MCF 10A (cell line): ENCODE results near the gene SYNE1. TPM values are rescaled to one million over a fixed set of nuclear protein-coding genes. Genes with fewer than 3 reads are reported as not detected.

ENCODE experiments used
- BruUV-seq: library from RNA; stranded (reverse); fragments of 400-500 nt; replicated peaks from 2 replicates; lab custom pipeline; 2021; lab: Mats Ljungman, UMichigan
- CTCF ChIA-PET: fragments of 300-600 bp; sonication (Branson Sonifier 250); formaldehyde crosslinking; extraction: SDS; loops from one replicate; lab custom pipeline; 2021; ENCODE audit warnings: antibody characterized with exemption, inconsistent platforms; lab: Yijun Ruan, JAX
- POLR2A ChIA-PET: fragments of 300-600, 350-650 bp; sonication (Branson Sonifier 250); formaldehyde crosslinking; extraction: SDS; loops from one replicate; lab custom pipeline; 2020; ENCODE audit warnings: antibody characterized with exemption, inconsistent platforms; lab: Yijun Ruan, JAX
- DNase-seq: peaks from one replicate; pipeline ENCODE4 v3.0.0-alpha.2; 2018; ENCODE audit not compliant: unreplicated experiment
- H3K27ac Mint-ChIP-seq: one replicate; pipeline ENCODE4 v1.8.0; 2022; ENCODE audit warnings: mild to moderate bottlenecking, low read depth, mixed read lengths; ENCODE audit not compliant: unreplicated experiment
- H3K27me3 Mint-ChIP-seq: one replicate; pipeline ENCODE4 v1.8.0; 2022; ENCODE audit warnings: mixed read lengths; ENCODE audit not compliant: insufficient read depth, unreplicated experiment
- H3K36me3 Mint-ChIP-seq: one replicate; pipeline ENCODE4 v1.8.0; 2022; ENCODE audit warnings: mild to moderate bottlenecking, moderate library complexity, mixed read lengths; ENCODE audit not compliant: insufficient read depth, unreplicated experiment
- H3K4me1 Mint-ChIP-seq: one replicate; pipeline ENCODE4 v1.8.0; 2022; ENCODE audit warnings: mixed read lengths; ENCODE audit not compliant: insufficient read depth, unreplicated experiment
- H3K4me3 Mint-ChIP-seq: one replicate; pipeline ENCODE4 v1.8.0; 2022; ENCODE audit warnings: mild to moderate bottlenecking, moderate library complexity, mixed read lengths; ENCODE audit not compliant: unreplicated experiment
- H3K9me3 Mint-ChIP-seq: one replicate; pipeline ENCODE4 v1.8.0; 2022; ENCODE audit warnings: mixed read lengths; ENCODE audit not compliant: unreplicated experiment
- CTCF ChIP-seq: fragments of 200-600 bp; IDR thresholded peaks from one replicate; pipeline ENCODE4 v1.8.0; 2022; ENCODE audit warnings: antibody characterized with exemption, mild to moderate bottlenecking; ENCODE audit not compliant: unreplicated experiment
- intact Hi-C: fragments of 100-400 bp; cut with micrococcal nuclease; formaldehyde crosslinking; loops from 2 replicates; pipeline ENCODE4 v1.14.1; 2022
- total RNA-seq: library from RNA; stranded (reverse); gene quantifications from 2 replicates; pipeline ENCODE4 v1.2.3, GENCODE V29; 2022

The SYNE1 gene
- total RNA-seq, 1 experiment from 2014 or later, result 25.4 TPM

- CTCF ChIA-PET, result no interaction called here
- Mint-ChIP-seq H3K27ac (no peak overlapping the region), H3K4me1 (peaks cover 2% of the 10 kb centered on the region), H3K9me3 (no peaks in the 10 kb centered on the region), H3K4me3 (no peak overlapping the region), H3K27me3 (no peaks in the 10 kb centered on the region), H3K36me3 (no peaks in the 10 kb centered on the region)
- DNase-seq, result no peak
- TF ChIP-seq CTCF, result no peak
- BruUV-seq, result no TSS peak
- POLR2A ChIA-PET, result no interaction called here
- intact Hi-C loops, result no loop called here
Observed at GRCh38 chr6:152189736-152190135, 447.4 kb downstream of the SYNE1 start.

- Mint-ChIP-seq H3K4me1 (peaks cover 5% of the 10 kb centered on the region), H3K27me3 (no peaks in the 10 kb centered on the region), H3K36me3 (no peaks in the 10 kb centered on the region), H3K4me3 (no peak overlapping the region), H3K27ac (no peak overlapping the region), H3K9me3 (no peaks in the 10 kb centered on the region)
- ChIA-PET CTCF (no interaction called here), POLR2A (interaction anchor here (0.9 kb wide), 1 partner anchor 27 kb away, joined by 3 read pairs; no protein-coding TSS in a partner anchor)
- no peak for TF ChIP-seq CTCF
- DNase-seq, result no peak
- BruUV-seq, result no TSS peak
- intact Hi-C loops, result no loop called here
Observed at GRCh38 chr6:152188011-152188410, 449.2 kb downstream of the SYNE1 start.

DNA sequence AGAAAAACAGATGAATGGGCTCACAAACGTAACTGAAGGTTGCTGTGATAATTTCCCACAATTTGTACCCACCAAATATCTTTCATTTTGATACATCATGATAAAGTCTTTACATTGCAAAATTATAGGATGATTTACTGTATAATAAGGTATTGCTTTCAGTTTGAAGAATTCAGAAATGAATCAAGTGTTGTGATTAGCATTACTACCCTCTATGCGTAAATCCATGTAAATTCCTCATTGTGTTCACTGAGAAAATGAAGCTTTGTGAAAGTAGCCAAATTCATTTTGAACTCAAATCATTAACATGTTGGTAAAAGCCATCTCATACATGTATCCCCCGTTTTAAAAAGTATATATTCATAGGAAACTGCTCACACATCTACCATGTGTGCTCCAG lies 450.3 kb downstream of the SYNE1 start:
- Mint-ChIP-seq H3K36me3 (no peaks in the 10 kb centered on the region), H3K27me3 (no peaks in the 10 kb centered on the region), H3K9me3 (no peaks in the 10 kb centered on the region), H3K27ac (no peak overlapping the region), H3K4me1 (peaks cover 5% of the 10 kb centered on the region), H3K4me3 (no peak overlapping the region)
- CTCF ChIA-PET, result interaction anchor here (0.7 kb wide), 1 partner anchor 559 kb away, joined by 3 read pairs; no protein-coding TSS in a partner anchor
- POLR2A ChIA-PET, result interaction anchor here (0.6 kb wide), 1 partner anchor 61 kb away, joined by 4 read pairs; no protein-coding TSS in a partner anchor
- no peak for DNase-seq
- TF ChIP-seq CTCF, result no peak
- BruUV-seq, result no TSS peak
- intact Hi-C loops, result no loop called here

GRCh38 chr6:152184917-152185574 lies 452.1 kb downstream of the SYNE1 start:
- Mint-ChIP-seq H3K27me3 (no peaks in the 10 kb centered on the region), H3K27ac (no peak overlapping the region), H3K4me1 (peaks cover 5% of the 10 kb centered on the region), H3K36me3 (no peaks in the 10 kb centered on the region), H3K4me3 (no peak overlapping the region), H3K9me3 (no peaks in the 10 kb centered on the region)
- no peak for TF ChIP-seq CTCF
- POLR2A ChIA-PET, result interaction anchor here (0.9 kb wide), 1 partner anchor 41 kb away, joined by 3 read pairs; no protein-coding TSS in a partner anchor
- DNase-seq, result no peak
- no TSS peak for BruUV-seq
- CTCF ChIA-PET, result no interaction called here
- intact Hi-C loops, result no loop called here
